ENCODE data around the gene AK2. TPM values are rescaled to one million over a fixed set of nuclear protein-coding genes. Genes with fewer than 3 reads are reported as not detected.

The AK2 gene
- total RNA-seq, 1 experiment from 2014 or later = 213 TPM

DNA sequence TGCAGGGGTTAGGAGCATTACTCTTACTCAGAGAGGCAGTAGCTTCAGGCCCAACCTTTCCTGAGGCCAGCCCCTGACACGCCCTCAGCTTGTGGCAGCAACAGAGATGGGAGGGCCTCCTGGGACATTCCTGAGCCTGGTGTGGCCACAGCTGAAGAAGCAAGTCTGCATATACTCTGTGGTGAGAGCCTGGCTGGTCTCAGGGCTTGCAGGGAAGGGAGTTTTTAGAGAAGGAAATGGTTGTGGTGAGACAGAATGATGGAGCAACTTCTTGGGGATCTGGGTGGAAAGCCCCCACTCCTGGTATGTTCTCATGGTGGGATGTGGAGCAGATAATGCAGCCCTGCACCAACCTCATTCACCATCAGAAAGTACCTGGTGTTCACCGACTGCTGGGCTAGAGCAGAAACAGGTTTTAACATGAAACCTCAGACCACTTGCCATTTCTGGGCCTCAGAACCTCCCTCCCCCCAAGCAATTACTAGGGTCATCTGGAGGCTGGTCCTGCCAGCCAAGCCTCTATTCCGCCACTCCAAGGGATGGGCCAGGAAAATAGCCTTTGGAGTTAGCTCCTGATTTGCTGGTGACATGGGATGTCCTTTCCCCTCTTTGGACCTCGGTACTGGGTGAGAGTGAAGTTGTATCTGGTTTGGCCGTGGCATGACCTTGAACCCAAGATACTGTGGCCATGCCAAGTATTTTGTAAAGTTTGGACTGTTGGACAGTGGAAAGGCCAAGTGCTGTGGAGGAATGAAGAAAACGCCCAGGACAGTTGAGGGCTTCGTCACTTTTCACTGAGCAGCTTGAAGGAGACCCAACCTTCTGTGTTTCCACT is 44.0 kb downstream of the AK2 start:
- Histone ChIP-seq H3K9me2 (replicated peaks; ENCODE audit: low read length) (no peaks in the 10 kb centered on the region), H3K9me3 (ENCODE audit: low read length) (no peaks in the 10 kb centered on the region), H3K4me1 (ENCODE audit: insufficient read depth, low read length) (peaks cover 48% of the 10 kb centered on the region), H3K36me3 (ENCODE audit: low read depth, low read length) (no peaks in the 10 kb centered on the region), H3K4me2 (ENCODE audit: low read length) (peak overlapping the region; percentile 55), H3K9ac (ENCODE audit: low read length) (no peak overlapping the region), H3F3A (ENCODE audit: low read length, unreplicated experiment) (peaks cover 4% of the 10 kb centered on the region), H3K27me3 (ENCODE audit: low read length) (no peaks in the 10 kb centered on the region), H2AFZ (ENCODE audit: low read length) (no peak overlapping the region), H3K27ac (ENCODE audit: low read length) (peak overlapping the region; percentile 61), H3K4me3 (ENCODE audit: low read length) (no peak overlapping the region), H3K79me2 (ENCODE audit: low read length) (no peaks in the 10 kb centered on the region), H4K20me1 (ENCODE audit: low read length) (no peaks in the 10 kb centered on the region)
- ATAC-seq = peak; percentile 94
- POLR2A ChIA-PET (ENCODE audit: unreplicated experiment) = interaction anchor here (0.5 to 1.1 kb wide), 6 partner anchors 10 to 93 kb away, joined by 3 to 15 read pairs (median 3); partner anchors contain the start of gene RNF19B
- intact Hi-C loops (cut with micrococcal nuclease) = loop anchor here (2.0 to 5.0 kb wide), 3 partner anchors 14 to 60 kb away; no protein-coding TSS in a partner anchor
- CTCF ChIA-PET = interaction anchor here (1.0 kb wide), 1 partner anchor 14 kb away, joined by 8 read pairs; no protein-coding TSS in a partner anchor
- TF ChIP-seq, protein P1, sequence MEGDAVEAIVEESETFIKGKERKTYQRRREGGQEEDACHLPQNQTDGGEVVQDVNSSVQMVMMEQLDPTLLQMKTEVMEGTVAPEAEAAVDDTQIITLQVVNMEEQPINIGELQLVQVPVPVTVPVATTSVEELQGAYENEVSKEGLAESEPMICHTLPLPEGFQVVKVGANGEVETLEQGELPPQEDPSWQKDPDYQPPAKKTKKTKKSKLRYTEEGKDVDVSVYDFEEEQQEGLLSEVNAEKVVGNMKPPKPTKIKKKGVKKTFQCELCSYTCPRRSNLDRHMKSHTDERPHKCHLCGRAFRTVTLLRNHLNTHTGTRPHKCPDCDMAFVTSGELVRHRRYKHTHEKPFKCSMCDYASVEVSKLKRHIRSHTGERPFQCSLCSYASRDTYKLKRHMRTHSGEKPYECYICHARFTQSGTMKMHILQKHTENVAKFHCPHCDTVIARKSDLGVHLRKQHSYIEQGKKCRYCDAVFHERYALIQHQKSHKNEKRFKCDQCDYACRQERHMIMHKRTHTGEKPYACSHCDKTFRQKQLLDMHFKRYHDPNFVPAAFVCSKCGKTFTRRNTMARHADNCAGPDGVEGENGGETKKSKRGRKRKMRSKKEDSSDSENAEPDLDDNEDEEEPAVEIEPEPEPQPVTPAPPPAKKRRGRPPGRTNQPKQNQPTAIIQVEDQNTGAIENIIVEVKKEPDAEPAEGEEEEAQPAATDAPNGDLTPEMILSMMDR (conservative IDR thresholded peaks at IDR 0.05; ENCODE audit: low read depth, low read length) = no peak
- TF ChIP-seq EZH2 (IDR thresholded peaks at IDR 0.05; ENCODE audit: low read length, unreplicated experiment) (no peak), EZH2phosphoT487 (IDR thresholded peaks at IDR 0.05; ENCODE audit: borderline replicate concordance, low read length) (no peak)
- TSS peak; percentile 96 for BruUV-seq (replicated peaks)
- peak; percentile 93 for DNase-seq

DNA sequence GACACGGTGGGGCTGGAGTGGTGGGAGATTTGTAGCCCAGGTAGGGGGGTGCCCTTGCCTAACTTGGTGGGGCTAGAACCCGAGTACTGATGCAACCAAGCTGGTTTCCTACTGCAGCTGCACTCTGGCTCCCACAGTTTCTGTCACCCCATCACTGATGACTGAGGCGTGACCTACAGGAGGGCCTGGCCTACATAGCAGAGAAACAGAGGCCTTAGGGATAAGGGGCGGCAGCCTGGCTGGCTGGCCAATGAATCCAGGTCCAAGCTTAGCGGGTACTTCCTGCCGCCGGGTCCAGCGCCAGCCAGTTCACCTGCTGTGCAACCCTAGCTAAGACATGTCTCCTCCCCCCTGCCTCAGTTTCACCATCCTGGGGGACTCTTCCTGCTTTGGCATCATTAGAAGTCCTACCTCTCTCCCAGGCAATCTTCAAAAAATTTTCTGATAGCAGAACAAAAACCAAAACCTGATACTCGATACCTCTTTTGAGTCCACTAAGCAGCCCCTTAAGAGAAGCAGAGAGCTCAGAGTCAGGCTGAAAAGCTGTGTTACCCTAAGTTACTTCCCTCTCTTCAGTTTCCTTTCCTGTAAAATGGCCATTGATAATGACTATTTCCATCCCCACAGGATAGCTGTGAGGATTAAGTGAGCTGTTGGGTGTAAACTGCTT is 44.7 kb downstream of the AK2 start:
- Histone ChIP-seq H3K36me3 (ENCODE audit: low read depth, low read length) (no peaks in the 10 kb centered on the region), H3K27me3 (ENCODE audit: low read length) (no peaks in the 10 kb centered on the region), H4K20me1 (ENCODE audit: low read length) (no peaks in the 10 kb centered on the region), H3K4me2 (ENCODE audit: low read length) (peak overlapping the region; percentile 55), H3K79me2 (ENCODE audit: low read length) (no peaks in the 10 kb centered on the region), H3K4me1 (ENCODE audit: insufficient read depth, low read length) (peaks cover 48% of the 10 kb centered on the region), H2AFZ (ENCODE audit: low read length) (no peak overlapping the region), H3K9me3 (ENCODE audit: low read length) (no peaks in the 10 kb centered on the region), H3K9ac (ENCODE audit: low read length) (no peak overlapping the region), H3K9me2 (replicated peaks; ENCODE audit: low read length) (no peaks in the 10 kb centered on the region), H3F3A (ENCODE audit: low read length, unreplicated experiment) (peaks cover 4% of the 10 kb centered on the region), H3K27ac (ENCODE audit: low read length) (peak overlapping the region; percentile 61), H3K4me3 (ENCODE audit: low read length) (no peak overlapping the region)
- no peak for DNase-seq
- ChIA-PET POLR2A (ENCODE audit: unreplicated experiment) (interaction anchor here (0.5 to 1.1 kb wide), 7 partner anchors 10 to 94 kb away, joined by 3 to 15 read pairs (median 3); partner anchors contain the start of gene RNF19B), CTCF (interaction anchor here (1.0 kb wide), 1 partner anchor 15 kb away, joined by 8 read pairs; no protein-coding TSS in a partner anchor)
- intact Hi-C loops (cut with micrococcal nuclease) = loop anchor here (2.0 to 5.0 kb wide), 3 partner anchors 15 to 60 kb away; no protein-coding TSS in a partner anchor
- no peak for ATAC-seq
- TF ChIP-seq, protein P1 (conservative IDR thresholded peaks at IDR 0.05; ENCODE audit: low read depth, low read length) = no peak
- TF ChIP-seq EZH2phosphoT487 (IDR thresholded peaks at IDR 0.05; ENCODE audit: borderline replicate concordance, low read length) = no peak
- no peak for TF ChIP-seq EZH2 (IDR thresholded peaks at IDR 0.05; ENCODE audit: low read length, unreplicated experiment)
- BruUV-seq (replicated peaks) = TSS peak; percentile 32

Measured in PC-3 (cell line).